Coronary artery (tissue), 2 donors: ENCODE results near the gene IRF1.

Experiments used
- DNase-seq: peaks from one replicate; pipeline ENCODE4 v3.0.0-alpha.2; 2017; ENCODE audit warnings: low spot score
- H3K27ac ChIP-seq, 2 donors: fragments of 200-600 bp; sonication (generic); one replicate each; pipeline ENCODE4 v1.5.1; 2016 to 2019
- H3K4me3 ChIP-seq: fragments of 200-600 bp; sonication (generic); 2 replicates; pipeline ENCODE4 v1.5.1; 2016; ENCODE audit warnings: mild to moderate bottlenecking, moderate library complexity
- CTCF ChIP-seq: fragments of 200-600 bp; sonication (generic); IDR thresholded peaks from one replicate; pipeline ENCODE4 v1.5.1; 2019; ENCODE audit warnings: antibody characterized with exemption

IRF1 gene

GRCh38 chr5:132476876-132477781 is 13.4 kb downstream of the IRF1 start:
- TF ChIP-seq CTCF = no peak
- H3K4me3 ChIP-seq = no peak overlapping the region
- peak overlapping the region; percentile 1 to 53 for H3K27ac ChIP-seq
- no peak for DNase-seq

- DNase-seq = no peak
- Histone ChIP-seq H3K4me3 (no peak overlapping the region), H3K27ac (peak overlapping the region in 1 of 2 donors; percentile 53)
- TF ChIP-seq CTCF = no peak
Measured at GRCh38 chr5:132475987-132476875, 14.3 kb downstream of the IRF1 start.

- Histone ChIP-seq H3K27ac (peak overlapping the region in 1 of 2 donors; percentile 32), H3K4me3 (no peak overlapping the region)
- no peak for DNase-seq
- no peak for TF ChIP-seq CTCF
Measured at GRCh38 chr5:132475497-132475882, 15.1 kb downstream of the IRF1 start.

GRCh38 chr5:132474881-132475496 is 15.6 kb downstream of the IRF1 start:
- Histone ChIP-seq H3K4me3 (no peak overlapping the region), H3K27ac (peak overlapping the region in 1 of 2 donors; percentile 32)
- DNase-seq = no peak
- no peak for TF ChIP-seq CTCF

- no peak for TF ChIP-seq CTCF
- Histone ChIP-seq H3K27ac (no peak overlapping the region), H3K4me3 (no peak overlapping the region)
- no peak for DNase-seq
Measured at GRCh38 chr5:132474131-132474723, 16.3 kb downstream of the IRF1 start.

- H3K4me3 ChIP-seq = no peak overlapping the region
- no peak for DNase-seq
- no peak for TF ChIP-seq CTCF
- peak overlapping the region in 1 of 2 donors; percentile 39 for H3K27ac ChIP-seq
Measured at GRCh38 chr5:132473668-132474067, 16.9 kb downstream of the IRF1 start.
